Activated T-helper 1 cell treated with anti-CD3 and anti-CD28 coated beads, Interleukin-2, amount 50 U/mL, for 16 hours (primary cell): ENCODE results near the gene SLC39A9.

Experiments
- DNase-seq, 2 donors: peaks; one replicate each; pipeline ENCODE4 v3.0.0-alpha.2; 2020; ENCODE audit warnings: low read depth in 1 of 2, low spot score in 1 of 2

Gene SLC39A9

DNA sequence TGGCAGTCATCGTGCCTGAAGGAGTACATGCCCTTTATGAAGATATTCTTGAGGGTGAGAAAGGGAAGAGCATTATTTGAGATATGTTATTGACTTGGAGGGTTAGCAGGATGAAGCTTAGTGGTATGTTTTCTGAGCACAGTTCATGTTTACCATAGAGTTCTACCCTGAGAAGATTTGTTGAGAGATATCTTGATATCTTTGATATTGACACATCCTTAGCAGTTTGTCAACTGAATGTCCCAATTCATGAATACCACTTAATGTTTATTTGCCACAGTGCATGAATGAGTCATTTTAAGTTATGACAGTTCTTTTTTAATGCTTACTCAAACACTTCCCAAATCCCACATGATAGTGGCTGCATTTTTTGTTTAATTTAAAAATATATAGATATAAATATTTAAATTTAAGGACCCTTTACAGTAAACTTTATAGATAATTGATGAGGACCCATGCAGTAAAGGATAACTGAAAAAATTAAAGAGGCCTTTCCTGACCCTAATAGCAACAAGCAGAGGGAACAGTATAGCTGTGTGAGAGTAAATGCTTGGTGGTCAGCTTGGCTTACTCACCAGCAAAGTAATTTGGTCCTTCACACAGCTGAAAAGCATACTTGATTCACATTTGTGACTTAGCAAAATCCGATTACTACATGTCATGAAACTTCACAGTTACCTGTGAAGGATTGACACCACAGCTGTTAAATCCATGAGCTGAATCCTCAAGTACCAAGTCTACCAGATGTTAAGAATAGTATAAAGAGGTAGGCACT, 25.8 kb downstream of the SLC39A9 start:
- DNase-seq, result no peak

DNA sequence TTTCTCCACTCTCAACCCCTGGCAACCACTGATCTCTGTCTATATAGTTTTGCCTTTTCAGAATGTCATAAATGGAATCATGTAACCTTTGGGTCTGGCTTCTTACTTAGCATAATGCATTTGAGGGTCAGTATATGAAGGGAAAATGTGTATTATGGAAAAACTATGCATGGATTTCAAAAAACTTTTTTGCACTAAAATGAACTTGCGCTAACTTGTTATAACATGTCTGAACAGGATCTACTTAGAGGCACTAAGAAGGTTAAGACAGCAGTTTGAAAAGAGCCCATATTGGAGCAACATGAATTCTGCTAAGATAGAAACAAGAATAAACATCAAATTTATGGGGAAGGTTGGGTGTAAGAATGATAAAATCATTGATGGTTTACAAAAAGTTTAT, 29.1 kb downstream of the SLC39A9 start:
- no peak for DNase-seq

DNA sequence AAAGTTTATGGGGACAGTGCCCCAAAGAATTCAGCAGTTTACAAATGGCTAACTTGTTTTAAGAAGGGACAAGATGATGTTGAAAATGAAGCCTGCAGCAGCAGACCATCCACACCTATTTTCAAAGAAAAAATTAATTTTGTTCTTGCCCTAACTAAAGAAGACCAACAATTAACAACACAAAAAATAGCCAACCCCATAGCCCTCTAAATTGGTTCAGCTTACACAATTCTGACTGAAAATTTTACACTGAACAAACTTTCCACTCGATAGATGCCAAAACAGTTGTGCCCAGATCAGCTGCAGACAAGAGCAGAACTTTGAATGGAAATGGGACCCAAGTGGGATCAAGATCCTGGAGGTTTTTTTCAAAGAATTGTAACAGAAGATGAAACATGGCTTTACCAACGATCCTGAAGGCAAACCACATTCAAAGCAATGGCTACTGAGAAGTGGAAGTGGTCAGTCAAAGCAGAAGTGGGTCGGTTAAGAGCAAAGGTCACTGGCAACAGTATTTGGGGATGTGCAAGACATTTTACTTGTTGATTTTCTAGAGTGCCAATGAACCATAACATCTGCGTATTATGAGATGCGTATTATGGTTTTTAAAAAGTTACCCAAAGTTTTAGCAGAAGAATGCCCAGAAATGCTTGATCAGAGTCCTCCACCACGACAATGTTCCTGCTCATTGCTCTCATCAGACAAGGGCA, 30.0 kb downstream of the SLC39A9 start:
- DNase-seq, result no peak

DNA sequence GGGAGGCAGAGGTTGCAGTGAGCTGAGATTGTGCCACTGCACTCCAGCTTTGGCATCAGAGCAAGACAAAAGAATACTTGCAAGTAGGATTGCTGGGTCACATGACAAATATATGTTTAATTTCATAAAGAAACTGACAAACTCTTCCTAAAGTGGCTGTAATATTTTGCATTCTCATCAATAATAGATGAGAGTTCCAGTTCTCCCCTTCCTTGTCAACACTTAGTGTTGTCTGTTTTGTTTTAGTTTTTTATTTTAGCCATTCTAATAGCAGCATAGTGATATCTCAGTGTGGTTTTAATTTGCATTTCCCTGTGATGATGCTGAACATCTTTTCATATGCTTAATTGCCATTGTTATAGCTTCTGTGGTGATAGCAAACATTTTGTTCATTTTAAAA, 31.2 kb downstream of the SLC39A9 start:
- no peak for DNase-seq

DNA sequence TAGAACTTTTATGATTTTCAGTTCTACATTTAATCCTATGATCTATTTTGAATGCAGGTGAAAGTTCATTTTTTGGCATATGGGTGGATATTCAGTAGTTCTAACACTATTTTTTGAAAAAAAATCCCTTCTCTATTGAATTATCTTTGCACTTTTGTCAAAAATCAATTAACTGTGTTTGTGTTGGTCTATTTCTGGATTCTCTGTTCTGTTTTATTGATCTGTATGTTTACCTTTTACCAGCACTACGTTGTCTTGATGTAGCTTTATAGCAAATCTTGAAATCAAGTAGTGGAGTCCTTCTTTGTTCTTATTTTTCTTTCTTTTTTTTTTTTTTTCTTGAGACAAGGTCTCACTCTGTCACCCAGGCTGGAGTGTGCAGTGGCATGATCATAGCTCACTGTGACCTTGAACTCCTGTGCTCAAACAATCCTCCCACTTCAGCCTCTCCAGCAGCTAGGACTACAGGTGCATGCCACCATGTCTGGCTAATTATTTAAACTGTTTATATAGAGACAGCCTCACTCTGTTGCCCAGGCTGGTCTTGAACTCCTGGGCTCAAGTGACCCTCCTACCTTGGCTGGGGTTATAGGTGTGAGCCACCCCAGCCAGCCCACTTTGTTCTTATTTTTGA, 31.9 kb downstream of the SLC39A9 start:
- DNase-seq, result no peak

DNA sequence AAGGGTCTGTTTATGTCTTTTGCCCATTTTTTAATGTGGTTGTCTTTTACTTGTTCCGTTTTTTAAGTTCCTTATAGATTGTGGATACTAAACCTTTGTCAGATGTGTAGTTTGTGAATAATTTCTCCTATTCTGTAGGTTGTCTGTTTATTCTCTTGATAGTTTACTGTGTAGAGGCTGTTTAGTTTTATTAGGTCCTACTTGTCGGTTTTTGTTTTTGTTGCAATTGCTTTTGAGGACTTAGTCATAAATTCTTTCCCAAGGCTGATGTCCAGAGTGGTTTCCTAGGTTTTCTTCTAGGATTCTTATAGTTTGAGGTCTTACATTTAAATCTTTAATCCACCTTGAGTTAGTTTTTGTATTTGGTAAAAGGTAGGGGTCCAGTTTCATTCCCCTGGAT, 33.9 kb downstream of the SLC39A9 start:
- DNase-seq, result no peak

DNA sequence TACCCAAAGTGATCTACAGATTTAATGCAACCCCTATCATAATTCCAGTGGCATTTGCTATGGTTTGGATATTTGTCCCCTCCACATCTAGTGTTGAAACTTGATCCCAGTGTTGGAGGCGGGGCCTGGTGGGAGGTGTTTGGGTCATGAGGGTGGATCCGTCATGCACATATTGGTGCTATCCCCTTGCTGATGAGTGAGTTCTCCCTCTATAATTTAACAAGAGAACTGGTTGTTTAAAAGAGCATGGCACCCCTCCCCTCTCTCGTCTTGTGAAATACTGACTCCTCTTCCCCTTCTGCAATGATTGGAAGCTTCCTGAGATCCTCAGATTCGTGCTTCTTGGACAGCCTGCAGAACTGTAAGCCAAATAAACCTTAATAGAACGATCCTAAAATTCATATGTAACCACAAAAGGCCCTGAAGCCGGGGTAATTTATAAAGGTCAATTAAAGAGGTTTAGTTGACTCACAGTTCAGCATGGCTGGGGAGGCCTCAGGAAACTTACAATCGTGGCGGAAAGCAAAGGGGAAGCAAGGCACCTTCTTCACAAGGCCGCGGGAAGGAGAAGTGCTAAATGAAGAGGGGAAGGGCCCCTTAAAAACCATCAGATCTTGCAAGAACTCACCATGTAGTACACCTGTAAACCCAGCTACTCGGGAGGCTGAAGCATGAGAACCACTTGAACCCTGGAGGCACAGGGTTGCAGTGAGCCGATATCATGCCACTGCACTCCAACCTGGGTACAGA, 41.2 kb downstream of the SLC39A9 start:
- DNase-seq, result no peak

DNA sequence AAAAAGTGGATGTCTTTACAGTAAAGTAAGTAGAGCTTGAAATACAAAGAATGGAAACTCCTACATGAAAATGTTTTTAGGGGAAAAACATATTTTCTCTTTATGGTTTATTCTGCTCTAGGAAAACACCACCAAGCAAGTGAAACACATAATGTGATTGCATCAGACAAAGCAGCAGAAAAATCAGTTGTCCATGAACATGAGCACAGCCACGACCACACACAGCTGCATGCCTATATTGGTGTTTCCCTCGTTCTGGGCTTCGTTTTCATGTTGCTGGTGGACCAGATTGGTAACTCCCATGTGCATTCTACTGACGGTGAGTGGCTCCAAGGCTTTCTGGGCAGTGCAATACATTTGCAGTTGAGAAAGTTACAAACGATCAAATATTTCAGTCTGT, 43.5 kb downstream of the SLC39A9 start:
- no peak for DNase-seq

DNA sequence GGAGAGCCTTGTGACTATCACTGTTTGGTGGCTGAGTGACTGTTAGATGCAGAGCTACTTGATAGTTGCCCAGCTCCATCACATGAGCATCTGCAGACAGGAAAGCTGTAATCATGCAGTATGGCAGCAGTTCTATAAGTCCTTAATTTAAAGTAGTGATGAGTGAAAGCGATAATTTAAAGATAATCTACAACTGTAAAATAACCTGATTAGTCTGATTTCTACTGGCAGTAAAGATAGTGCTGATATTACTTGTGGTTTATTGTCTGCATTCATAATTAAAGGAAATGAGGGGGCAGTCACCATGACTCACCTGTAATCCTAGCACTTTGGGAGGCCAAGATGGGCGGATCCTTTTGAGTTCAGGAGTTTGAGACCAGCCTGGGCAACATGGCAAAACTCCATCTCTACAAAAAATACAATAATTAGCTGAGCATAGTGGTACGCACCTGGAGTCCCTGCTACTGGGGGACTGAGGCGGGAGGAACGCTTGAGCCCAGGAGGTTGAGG, 44.9 kb downstream of the SLC39A9 start:
- no peak for DNase-seq

DNA sequence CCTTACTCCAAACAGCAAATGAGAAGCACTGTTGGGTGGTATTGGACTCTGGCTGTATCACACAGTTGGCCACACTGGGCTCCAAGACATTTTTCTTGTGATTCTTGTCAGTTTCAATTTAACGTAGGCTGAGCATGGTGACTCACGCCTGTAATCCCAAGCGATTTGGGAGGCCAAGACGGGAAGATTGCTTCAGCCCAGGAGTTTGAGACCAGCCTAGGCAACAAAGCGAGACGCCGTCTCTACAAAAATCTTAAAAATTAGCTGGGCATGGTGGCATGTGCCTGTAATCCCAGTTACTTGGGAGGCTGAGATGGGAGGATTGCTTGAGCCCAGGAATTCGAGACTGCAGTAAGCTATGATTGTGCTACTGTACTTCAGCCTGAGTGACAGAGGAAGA, 50.7 kb downstream of the SLC39A9 start:
- DNase-seq, result no peak

DNA sequence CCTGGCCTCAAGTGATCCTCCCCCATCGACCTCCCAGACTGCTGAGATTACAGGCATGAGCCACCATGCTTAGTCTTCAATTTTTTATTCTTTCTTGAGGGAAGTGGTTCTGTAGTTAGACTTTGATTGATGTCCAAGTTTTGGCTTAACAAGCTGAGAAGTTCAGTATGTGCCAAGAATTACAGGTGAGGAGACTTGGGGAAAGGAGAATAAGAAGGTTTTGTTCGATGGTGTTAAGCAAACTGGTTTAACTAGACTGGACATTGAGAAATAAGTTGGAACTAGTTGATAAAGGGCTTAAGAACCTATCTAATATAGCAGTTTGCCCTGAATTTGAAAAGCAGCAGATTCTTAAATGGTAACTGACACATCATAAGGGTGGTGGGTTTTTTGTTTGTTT, 53.4 kb downstream of the SLC39A9 start:
- no peak for DNase-seq

DNA sequence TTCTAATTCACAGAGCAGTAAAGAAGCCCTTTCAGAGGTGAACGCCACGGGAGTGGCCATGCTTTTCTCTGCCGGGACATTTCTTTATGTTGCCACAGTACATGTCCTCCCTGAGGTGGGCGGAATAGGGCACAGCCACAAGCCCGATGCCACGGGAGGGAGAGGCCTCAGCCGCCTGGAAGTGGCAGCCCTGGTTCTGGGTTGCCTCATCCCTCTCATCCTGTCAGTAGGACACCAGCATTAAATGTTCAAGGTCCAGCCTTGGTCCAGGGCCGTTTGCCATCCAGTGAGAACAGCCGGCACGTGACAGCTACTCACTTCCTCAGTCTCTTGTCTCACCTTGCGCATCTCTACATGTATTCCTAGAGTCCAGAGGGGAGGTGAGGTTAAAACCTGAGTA, 59.9 kb downstream of the SLC39A9 start:
- DNase-seq, result no peak

DNA sequence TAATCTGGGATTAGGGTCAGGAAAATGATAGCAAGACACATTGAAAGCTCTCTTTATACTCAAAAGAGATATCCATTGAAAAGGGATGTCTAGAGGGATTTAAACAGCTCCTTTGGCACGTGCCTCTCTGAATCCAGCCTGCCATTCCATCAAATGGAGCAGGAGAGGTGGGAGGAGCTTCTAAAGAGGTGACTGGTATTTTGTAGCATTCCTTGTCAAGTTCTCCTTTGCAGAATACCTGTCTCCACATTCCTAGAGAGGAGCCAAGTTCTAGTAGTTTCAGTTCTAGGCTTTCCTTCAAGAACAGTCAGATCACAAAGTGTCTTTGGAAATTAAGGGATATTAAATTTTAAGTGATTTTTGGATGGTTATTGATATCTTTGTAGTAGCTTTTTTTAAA, 60.6 kb downstream of the SLC39A9 start:
- DNase-seq, result no peak

DNA sequence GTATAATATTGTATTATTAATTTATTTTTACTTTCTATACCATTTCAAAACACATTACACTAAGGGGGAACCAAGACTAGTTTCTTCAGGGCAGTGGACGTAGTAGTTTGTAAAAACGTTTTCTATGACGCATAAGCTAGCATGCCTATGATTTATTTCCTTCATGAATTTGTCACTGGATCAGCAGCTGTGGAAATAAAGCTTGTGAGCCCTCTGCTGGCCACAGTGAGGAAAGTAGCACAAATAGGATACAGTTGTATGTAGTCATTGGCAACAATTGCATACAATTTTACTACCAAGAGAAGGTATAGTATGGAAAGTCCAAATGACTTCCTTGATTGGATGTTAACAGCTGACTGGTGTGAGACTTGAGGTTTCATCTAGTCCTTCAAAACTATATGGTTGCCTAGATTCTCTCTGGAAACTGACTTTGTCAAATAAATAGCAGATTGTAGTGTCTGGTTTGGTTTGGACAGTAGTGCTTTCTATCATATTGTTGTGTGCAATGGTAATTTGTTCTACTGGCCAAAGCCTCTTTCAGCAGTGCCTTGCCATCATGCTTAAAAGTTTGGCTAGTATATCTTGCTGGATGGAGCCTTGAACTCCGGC, 61.7 kb downstream of the SLC39A9 start:
- DNase-seq, result peak in 1 of 2 donors; percentile 23

DNA sequence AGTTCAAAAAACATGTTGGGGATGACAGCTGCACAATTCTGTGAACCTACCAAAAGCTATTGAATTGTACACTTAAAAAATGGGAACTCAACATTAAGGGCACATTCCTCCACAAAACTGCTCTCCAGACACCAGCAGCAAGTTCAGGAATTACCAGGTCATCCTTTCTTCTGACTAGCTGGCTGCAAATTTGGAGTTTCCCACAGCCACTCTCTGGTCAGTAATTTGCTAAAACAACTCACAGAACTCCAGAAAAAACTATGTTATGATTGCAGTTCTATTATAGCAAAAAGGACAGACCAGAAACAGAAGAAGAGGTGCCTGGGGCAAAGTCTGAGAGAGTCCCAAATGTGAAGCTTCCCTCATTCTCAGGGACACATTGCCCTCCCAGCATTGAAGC, 65.9 kb downstream of the SLC39A9 start:
- no peak for DNase-seq

DNA sequence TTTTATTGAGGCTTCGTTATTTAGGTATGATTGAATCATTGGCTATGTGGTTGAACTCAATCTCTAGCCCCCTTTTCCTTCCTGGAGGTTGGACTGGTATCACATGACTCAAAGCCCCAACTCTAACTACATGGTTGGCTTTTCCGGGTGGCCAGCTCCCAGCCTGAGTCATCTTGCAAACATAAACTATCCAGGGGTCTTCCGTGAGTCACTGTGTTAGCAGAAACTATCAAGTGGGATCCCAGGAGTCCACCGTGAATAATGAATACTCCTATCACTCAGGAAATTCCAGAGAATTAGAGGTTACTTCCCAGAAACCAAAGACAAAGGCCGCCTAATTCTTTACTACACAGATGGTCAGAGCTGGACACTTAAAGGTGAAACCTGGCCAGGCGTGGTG, 66.3 kb downstream of the SLC39A9 start:
- no peak for DNase-seq

DNA sequence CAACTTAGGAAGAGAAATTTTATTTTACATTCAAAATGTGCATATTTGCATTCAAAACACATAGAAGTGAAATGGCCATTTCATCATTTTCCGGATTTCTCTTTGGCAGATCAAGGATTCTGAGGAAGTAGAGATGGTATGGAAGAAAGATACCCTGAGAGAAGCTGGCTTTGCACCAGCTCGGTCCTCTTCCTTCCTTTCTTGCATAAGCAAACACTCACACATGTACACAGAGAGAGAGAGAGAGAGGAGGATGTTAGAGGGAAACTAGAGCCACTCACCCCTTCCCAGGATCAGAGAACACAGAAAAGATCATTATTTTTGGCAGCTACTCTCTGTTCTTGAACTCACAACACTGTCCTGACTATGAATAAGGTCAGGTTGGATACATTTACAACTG, 70.5 kb downstream of the SLC39A9 start:
- no peak for DNase-seq

DNA sequence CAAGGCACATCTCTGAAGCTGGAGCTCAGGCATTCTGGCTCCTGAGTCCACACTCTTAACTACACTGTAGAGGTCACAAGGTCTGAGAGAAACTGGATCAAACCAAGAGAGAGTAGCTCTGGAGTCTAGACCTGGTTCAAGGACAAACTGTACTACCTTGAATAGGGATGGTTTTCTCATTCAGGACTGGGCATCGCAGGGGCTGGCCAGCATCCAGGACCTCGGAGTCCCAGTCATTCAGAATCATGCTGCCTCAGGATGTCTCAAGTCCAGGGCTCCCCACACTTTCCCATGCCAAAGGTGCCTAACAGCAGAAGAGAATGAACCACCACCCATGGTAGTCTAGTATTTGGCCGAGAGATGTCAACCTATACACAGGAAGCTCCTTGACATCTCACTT, 72.9 kb downstream of the SLC39A9 start:
- no peak for DNase-seq

DNA sequence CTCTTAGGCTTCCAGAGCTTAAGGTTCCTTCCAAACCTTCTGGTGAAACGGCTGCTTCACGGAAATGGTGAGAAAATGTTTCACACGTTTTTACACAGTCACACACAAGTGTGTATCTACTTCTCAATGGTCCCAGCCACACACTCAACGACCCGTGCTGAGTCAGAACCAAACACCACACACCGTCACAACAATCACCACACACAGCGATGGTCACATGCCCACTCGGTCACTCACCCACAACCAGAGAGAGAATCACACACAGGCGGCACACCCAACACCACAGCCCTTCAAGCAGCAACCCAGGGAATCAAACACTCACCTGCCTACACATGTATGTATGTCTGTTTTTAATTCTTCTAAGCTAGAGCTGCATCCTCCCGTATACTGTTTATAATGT, 73.4 kb downstream of the SLC39A9 start:
- no peak for DNase-seq

DNA sequence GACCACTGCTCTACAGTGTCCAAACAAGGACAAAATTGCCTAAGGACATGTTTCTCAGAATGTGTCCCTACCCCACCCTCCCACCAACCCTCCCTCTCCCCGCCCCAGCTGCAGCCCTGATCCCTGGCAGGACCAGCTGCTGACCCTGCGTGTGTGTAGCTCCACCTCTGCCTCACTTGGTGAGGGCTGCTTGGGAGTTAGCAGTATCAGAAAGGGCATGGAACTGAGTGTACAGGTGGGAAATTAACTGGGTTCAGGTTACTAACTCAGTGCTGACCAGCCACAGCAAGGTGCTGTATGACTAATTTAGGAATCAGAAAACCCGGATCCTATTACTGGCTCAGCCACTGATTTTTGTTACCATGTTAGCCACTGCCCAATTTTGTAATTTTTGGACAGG, 74.8 kb downstream of the SLC39A9 start:
- DNase-seq, result no peak

DNA sequence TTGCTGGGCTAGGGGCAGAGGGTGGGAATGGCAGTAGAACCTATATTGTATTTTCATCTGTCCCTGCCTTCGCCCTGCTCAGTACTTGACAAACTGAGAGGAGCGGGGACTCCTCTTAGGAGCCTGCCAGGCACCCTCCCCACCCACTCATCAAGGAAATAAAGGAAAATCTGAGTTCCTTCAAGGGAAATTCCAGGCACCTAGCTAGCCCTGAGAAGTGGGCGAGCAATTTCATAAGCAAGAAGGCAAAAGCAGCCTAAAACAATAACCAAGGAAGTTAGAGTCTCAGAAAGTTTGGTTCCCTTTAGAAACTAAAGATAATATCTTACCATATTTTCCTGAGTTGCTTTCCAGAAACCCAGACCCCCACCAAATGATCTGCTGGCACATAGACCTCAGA, 75.5 kb downstream of the SLC39A9 start:
- DNase-seq, result no peak
